Adrenal gland (tissue), 12 donors: ENCODE results near the gene CENATAC. TPM values are rescaled to one million over a fixed set of nuclear protein-coding genes. Genes with fewer than 3 reads are reported as not detected.

ENCODE experiments used
- DNase-seq, 7 donors: peaks; one replicate each; pipeline ENCODE4 v3.0.0-alpha.2; 2019 to 2020
- H3K27ac ChIP-seq, 5 donors: fragments of 200-600 bp; sonication (generic) in 4 of 5; 1 replicate in 3 of 5; 2 replicates in 2 of 5; pipeline versions ENCODE4 v1.5.1 to v1.8.0; 2016 to 2020; ENCODE audit warnings: mild to moderate bottlenecking in 1 of 5
- H3K27me3 ChIP-seq: fragments of 200-600 bp; 2 replicates; pipeline ENCODE4 v1.8.0; 2021
- H3K36me3 ChIP-seq, 2 donors: fragments of 200-600 bp; replicated peaks in 1 of 2; 1 replicate in 1 of 2; 2 replicates in 1 of 2; pipeline versions ENCODE4 v1.5.1 to v1.8.0; 2018 to 2022
- H3K4me1 ChIP-seq, 2 donors: fragments of 200-600 bp; replicated peaks in 1 of 2; 1 replicate in 1 of 2; 2 replicates in 1 of 2; pipeline versions ENCODE4 v1.5.1 to v1.8.0; 2018 to 2021
- H3K4me3 ChIP-seq, 4 donors: fragments of 200-600 bp; sonication (generic) in 3 of 4; one replicate each; pipeline ENCODE4 v1.5.1; 2016 to 2018
- H3K9me3 ChIP-seq, 3 donors: fragments of 200-600 bp; sonication (generic) in 1 of 3; replicated peaks in 1 of 3; 1 replicate in 2 of 3; 2 replicates in 1 of 3; pipeline versions ENCODE4 v1.5.1 to v1.8.0; 2016 to 2021
- POLR2A ChIP-seq, 2 donors: fragments of 450-650 bp; IDR thresholded peaks; one replicate each; pipeline ENCODE4 v1.6.1; 2017; ENCODE audit warnings: antibody characterized with exemption in 2 of 2, mild to moderate bottlenecking in 2 of 2, moderate library complexity in 1 of 2
- WGBS, 4 donors: extraction: QIAGEN DNeasy Blood & Tissue Kit in 2 of 4; methylation state at CpG; one replicate each; pipeline versions ENCODE4 v1.1.5 to v1.1.7; 2013 to 2017; 5-methylcytosine and 5-hydroxymethylcytosine counted together
- intact Hi-C, 2 donors: fragments of 100-400 bp; cut with DNase I; formaldehyde crosslinking; loops; one replicate each; pipeline versions ENCODE4 v1.14.1 to v1.15.0; 2022 to 2023
- polyA plus RNA-seq, 3 donors: library from polyadenylated mRNA; stranded (reverse); fragments of 200-250 nt in 2 of 3; fragments of 350-450 nt in 1 of 3; fragmentation: Illumina TruSeq in 1 of 3; extraction: RNeasy Lipid Tissue Mini Kit (QIAGEN cat#74804) in 1 of 3; gene quantifications; one replicate each; pipeline ENCODE4 v1.2.3, GENCODE V29; 2013 to 2014
- total RNA-seq, 9 donors: library from RNA; depleted of rRNA in 4 of 9; stranded (reverse); fragments of >200 nt in 4 of 9; fragments of 120-200 nt in 1 of 9; fragmentation: NEBNext Ultra II Directional in 1 of 9; extraction: Animal tissue kit (Norgen Biotek cat#: 25700) in 1 of 9; gene quantifications; one replicate each; pipeline versions ENCODE4 v1.1.0 to v1.2.4, GENCODE V29; 2013 to 2023
- TF ChIP-seq, protein P1 (sequence below), 6 experiments: fragments of 450-650 bp in 4 of 6; fragments of 200-600 bp in 2 of 6; sonication (generic) in 1 of 6; IDR thresholded peaks; 1 replicate in 5 of 6; 2 replicates in 1 of 6; pipeline versions ENCODE4 v1.5.1 to v1.8.0; 2016 to 2021; ENCODE audit warnings: antibody characterized with exemption in 6 of 6, mild to moderate bottlenecking in 2 of 6, moderate library complexity in 1 of 6
- donor health status: healthy with polysubstance abuse.
- donor health status: Bipolar disorder and iron deficiency.
- donor health status: DM: yes; HTN: yes; CAD: no.
- donor health status: DM: no; HTN: no; CAD: no.
- donor health status: DM: no; HTN: no; CAD: no.
- donor health status: DM: yes; HTN: yes; CAD: no.

Gene CENATAC
- total and polyA plus RNA-seq, 12 donors: 15.4 to 157 (median 31.2) TPM

DNA sequence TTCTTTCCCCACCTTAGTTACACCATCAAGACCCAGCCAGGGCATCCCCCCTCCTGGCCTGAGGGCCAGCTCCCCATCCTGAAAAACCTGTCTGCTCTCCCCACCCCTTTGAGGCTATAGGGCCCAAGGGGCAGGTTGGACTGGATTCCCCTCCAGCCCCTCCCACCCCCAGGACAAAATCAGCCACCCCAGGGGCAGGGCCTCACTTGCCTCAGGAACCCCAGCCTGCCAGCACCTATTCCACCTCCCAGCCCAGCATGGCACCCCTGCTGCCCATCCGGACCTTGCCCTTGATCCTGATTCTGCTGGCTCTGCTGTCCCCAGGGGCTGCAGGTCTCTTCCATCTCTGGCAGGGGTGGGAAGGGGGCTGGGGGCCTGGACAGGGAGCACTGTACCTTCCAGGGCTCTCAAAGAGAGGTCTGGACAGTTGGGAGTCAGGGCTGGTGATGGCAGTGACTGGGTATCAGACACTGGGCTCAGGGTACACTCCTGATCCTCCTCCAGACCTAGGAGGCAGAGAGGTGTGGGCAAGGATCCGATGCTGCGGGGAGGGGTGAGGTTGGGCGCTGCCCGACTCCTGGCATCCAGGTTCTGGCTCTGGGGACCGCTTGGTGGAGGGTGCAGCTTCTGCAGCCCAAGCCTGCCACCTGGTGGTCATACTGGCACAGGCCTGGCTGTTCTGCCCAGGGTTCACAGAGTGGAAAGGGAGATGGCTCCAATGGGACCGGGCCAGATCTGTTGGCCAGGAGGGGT is 41.7 kb upstream of the CENATAC start, which contains the start of gene UPK2:
TSS of gene UPK2 (plus strand) at position 205 of the 753 bp plus-strand sequence. CDS start at position 258, 53 bp downstream.
- H3K36me3 ChIP-seq: no peaks in the 10 kb centered on the region
- H3K9me3 ChIP-seq: no peaks in the 10 kb centered on the region
- no peak for TF ChIP-seq POLR2A (IDR thresholded peaks at IDR 0.05)
- TF ChIP-seq, protein P1, sequence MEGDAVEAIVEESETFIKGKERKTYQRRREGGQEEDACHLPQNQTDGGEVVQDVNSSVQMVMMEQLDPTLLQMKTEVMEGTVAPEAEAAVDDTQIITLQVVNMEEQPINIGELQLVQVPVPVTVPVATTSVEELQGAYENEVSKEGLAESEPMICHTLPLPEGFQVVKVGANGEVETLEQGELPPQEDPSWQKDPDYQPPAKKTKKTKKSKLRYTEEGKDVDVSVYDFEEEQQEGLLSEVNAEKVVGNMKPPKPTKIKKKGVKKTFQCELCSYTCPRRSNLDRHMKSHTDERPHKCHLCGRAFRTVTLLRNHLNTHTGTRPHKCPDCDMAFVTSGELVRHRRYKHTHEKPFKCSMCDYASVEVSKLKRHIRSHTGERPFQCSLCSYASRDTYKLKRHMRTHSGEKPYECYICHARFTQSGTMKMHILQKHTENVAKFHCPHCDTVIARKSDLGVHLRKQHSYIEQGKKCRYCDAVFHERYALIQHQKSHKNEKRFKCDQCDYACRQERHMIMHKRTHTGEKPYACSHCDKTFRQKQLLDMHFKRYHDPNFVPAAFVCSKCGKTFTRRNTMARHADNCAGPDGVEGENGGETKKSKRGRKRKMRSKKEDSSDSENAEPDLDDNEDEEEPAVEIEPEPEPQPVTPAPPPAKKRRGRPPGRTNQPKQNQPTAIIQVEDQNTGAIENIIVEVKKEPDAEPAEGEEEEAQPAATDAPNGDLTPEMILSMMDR (IDR thresholded peaks at IDR 0.05): peak; percentile 91 to 99 (median 97)
- DNase-seq: peak; percentile 87 to 96 (median 93)
- no peak within 1 kb of the TSS for H3K27ac ChIP-seq
- WGBS, 4 donors: 0 to 7% (median 4%) methylated on average over 3 to 7 of the region's 7 CpGs
- no peaks in the 10 kb centered on the region for H3K4me1 ChIP-seq
- intact Hi-C loops: loop anchor here (5.0 kb wide), 1 partner anchor 269 kb away; no protein-coding TSS in a partner anchor
- H3K4me3 ChIP-seq: no peak within 1 kb of the TSS
- H3K27me3 ChIP-seq: no peaks in the 10 kb centered on the region

DNA sequence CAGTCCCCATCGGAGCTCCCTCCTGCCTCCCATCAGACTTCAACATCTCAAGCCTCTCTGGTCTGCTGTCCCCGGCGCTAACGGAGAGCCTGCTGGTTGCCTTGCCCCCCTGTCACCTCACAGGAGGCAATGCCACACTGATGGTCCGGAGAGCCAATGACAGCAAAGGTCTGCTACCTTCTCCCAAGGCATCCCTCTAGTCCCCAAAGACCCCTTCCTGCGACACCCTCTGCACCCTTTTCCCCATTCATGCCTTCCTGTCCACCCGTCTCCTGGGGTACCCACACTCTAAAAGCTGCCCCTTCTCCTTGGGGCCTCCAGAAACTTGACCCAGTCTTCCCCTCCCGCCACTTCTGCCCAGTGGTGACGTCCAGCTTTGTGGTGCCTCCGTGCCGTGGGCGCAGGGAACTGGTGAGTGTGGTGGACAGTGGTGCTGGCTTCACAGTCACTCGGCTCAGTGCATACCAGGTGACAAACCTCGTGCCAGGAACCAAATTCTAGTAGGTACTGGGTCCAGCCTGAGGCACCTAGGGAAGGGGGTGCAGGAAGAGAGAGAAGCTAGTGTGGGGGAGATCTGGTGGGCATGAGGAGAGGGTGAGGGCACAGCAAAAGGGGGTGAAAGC is 41.0 kb upstream of the CENATAC start:
- no peak for DNase-seq
- WGBS, 4 donors: 38 to 57% (median 46%) methylated on average over 9 to 14 of the region's 14 CpGs
- H3K36me3 ChIP-seq: no peaks in the 10 kb centered on the region
- intact Hi-C loops: loop anchor here (5.0 kb wide), 1 partner anchor 270 kb away; no protein-coding TSS in a partner anchor
- no peak overlapping the region for H3K4me3 ChIP-seq
- TF ChIP-seq, protein P1 (IDR thresholded peaks at IDR 0.05): peak in 1 of 6 experiments; percentile 5
- no peak for TF ChIP-seq POLR2A (IDR thresholded peaks at IDR 0.05)
- no peaks in the 10 kb centered on the region for H3K9me3 ChIP-seq
- no peaks in the 10 kb centered on the region for H3K4me1 ChIP-seq
- H3K27ac ChIP-seq: no peak overlapping the region
- H3K27me3 ChIP-seq: no peaks in the 10 kb centered on the region

DNA sequence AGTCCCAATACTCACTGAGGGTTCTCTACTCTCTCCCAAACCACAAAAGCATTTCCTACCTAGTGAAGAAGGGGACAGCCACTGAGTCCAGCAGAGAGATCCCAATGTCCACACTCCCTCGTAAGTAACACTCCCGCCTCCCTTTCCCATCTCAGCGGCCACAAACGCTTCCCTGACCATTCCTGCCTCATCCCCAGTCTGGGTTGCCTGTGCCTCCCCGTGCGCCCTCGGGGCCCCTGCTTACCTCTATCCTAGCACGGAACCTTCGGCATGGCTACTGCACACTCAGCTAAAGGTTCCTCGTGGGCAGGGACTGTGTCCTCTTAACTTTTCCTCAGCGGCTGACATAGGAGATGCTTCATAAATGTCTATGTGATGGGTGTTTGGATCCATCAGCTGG is 40.4 kb upstream of the CENATAC start:
- Histone ChIP-seq H3K27ac (no peak overlapping the region), H3K36me3 (no peaks in the 10 kb centered on the region), H3K9me3 (no peaks in the 10 kb centered on the region), H3K27me3 (no peaks in the 10 kb centered on the region), H3K4me1 (no peaks in the 10 kb centered on the region), H3K4me3 (no peak overlapping the region)
- TF ChIP-seq, protein P1 (IDR thresholded peaks at IDR 0.05): no peak
- no peak for TF ChIP-seq POLR2A (IDR thresholded peaks at IDR 0.05)
- intact Hi-C loops: loop anchor here (5.0 kb wide), 1 partner anchor 270 kb away; no protein-coding TSS in a partner anchor
- no peak for DNase-seq
- 74 to 90% (median 80%) methylated on average over 11 of the region's 11 CpGs for WGBS, 4 donors

DNA sequence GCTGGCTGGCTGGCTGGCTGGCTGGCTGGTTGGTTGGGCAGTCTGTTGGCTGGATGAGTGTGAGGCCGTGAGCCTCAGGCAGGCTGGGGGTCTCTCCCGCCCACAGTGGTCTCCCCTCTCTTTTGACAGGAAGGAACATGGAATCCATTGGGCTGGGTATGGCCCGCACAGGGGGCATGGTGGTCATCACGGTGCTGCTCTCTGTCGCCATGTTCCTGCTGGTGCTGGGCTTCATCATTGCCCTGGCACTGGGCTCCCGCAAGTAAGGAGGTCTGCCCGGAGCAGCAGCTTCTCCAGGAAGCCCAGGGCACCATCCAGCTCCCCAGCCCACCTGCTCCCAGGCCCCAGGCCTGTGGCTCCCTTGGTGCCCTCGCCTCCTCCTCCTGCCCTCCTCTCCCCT is 40.0 kb upstream of the CENATAC start:
- H3K27ac ChIP-seq: no peak overlapping the region
- no peak overlapping the region for H3K4me3 ChIP-seq
- H3K36me3 ChIP-seq: no peaks in the 10 kb centered on the region
- H3K4me1 ChIP-seq: no peaks in the 10 kb centered on the region
- TF ChIP-seq, protein P1 (IDR thresholded peaks at IDR 0.05): no peak
- TF ChIP-seq POLR2A (IDR thresholded peaks at IDR 0.05): no peak
- no peaks in the 10 kb centered on the region for H3K27me3 ChIP-seq
- intact Hi-C loops: loop anchor here (5.0 kb wide), 1 partner anchor 271 kb away; no protein-coding TSS in a partner anchor
- no peak for DNase-seq
- H3K9me3 ChIP-seq: no peaks in the 10 kb centered on the region
- WGBS, 4 donors: 78 to 87% (median 83%) methylated on average over 6 to 8 of the region's 8 CpGs
